ENCODE measurements around the gene GPR17.

DNA sequence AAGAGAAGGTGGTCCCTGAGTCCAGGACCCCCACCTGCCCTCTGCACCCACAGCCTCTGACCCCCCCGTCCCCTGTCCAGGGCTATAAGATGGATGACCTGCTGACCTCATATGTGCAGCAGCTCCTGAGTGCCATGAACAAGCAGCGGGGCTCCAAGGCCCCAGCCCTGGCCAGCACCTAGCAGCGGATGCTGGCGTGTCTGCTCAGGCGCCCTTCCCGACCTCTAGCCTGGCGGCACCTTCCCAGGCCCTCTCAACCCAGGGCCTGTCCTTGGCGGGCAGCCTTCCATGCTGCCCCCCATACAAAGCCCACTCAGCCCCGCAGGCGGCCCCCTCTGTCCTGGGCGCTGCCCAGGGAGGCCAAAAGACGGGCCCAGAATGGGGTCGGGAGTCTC is 8.7 kb upstream of the GPR17 start:
- no peak for TF ChIP-seq SP1 (IDR thresholded peaks at IDR 0.05)
- no peak for TF ChIP-seq CTCF (IDR thresholded peaks at IDR 0.05; ENCODE audit: low read depth, low read length, missing input control)

Data from liver (tissue), 3 donors.